ENCODE data around the gene CD55.

CD55 gene

GRCh38 chr1:207331354-207332313 is 10.2 kb downstream of the CD55 start:
- no peak for DNase-seq

GRCh38 chr1:207333009-207333600 is 11.6 kb downstream of the CD55 start:
- no peak for DNase-seq

- no peak for DNase-seq
These were observed 12.1 kb downstream of the CD55 start for GRCh38 chr1:207333620-207334019.

GRCh38 chr1:207334337-207334736 is 12.9 kb downstream of the CD55 start:
- DNase-seq, result no peak

- DNase-seq, result no peak
These were observed 13.7 kb downstream of the CD55 start for GRCh38 chr1:207335138-207335537.

GRCh38 chr1:207335695-207336363 is 14.4 kb downstream of the CD55 start:
- no peak for DNase-seq

- no peak for DNase-seq
These were observed 15.3 kb downstream of the CD55 start for GRCh38 chr1:207336559-207337467.

GRCh38 chr1:207342332-207342731 is 20.9 kb downstream of the CD55 start:
- no peak for DNase-seq

GRCh38 chr1:207343675-207344074 is 22.2 kb downstream of the CD55 start:
- DNase-seq, result no peak

GRCh38 chr1:207344221-207344620 is 22.7 kb downstream of the CD55 start:
- no peak for DNase-seq

- DNase-seq, result no peak
These were observed 24.4 kb downstream of the CD55 start for GRCh38 chr1:207345644-207346477.

GRCh38 chr1:207346513-207346912 is 25.0 kb downstream of the CD55 start:
- DNase-seq, result no peak

- DNase-seq, result no peak
These were observed 28.5 kb downstream of the CD55 start for GRCh38 chr1:207349979-207350378.

GRCh38 chr1:207352554-207352953 is 31.1 kb downstream of the CD55 start:
- no peak for DNase-seq

- no peak for DNase-seq
These were observed 33.6 kb downstream of the CD55 start for GRCh38 chr1:207355060-207355459.

GRCh38 chr1:207355513-207356295 is 34.2 kb downstream of the CD55 start:
- DNase-seq, result no peak

GRCh38 chr1:207361029-207361428 is 39.6 kb downstream of the CD55 start:
- DNase-seq, result no peak

- no peak for DNase-seq
These were observed 40.4 kb downstream of the CD55 start for GRCh38 chr1:207361889-207362288.

GRCh38 chr1:207362962-207363860 is 41.7 kb downstream of the CD55 start:
- no peak for DNase-seq

- DNase-seq, result no peak
These were observed 42.4 kb downstream of the CD55 start for GRCh38 chr1:207363871-207364270.
